HG02973 (cell line): ENCODE results near the gene DNAJC28.
"Not testable (repeated sequence)": the region's sequence is repeated elsewhere in the genome, so short reads cannot be mapped to it uniquely, and the experiment has no call there.

Experiments used
- ATAC-seq: cut with Tn5 transposase; IDR thresholded peaks from one replicate; pipeline ENCODE4 v1.9.1; 2021; ENCODE audit warnings: moderate library complexity; ENCODE audit not compliant: unreplicated experiment

The DNAJC28 gene, protein sequence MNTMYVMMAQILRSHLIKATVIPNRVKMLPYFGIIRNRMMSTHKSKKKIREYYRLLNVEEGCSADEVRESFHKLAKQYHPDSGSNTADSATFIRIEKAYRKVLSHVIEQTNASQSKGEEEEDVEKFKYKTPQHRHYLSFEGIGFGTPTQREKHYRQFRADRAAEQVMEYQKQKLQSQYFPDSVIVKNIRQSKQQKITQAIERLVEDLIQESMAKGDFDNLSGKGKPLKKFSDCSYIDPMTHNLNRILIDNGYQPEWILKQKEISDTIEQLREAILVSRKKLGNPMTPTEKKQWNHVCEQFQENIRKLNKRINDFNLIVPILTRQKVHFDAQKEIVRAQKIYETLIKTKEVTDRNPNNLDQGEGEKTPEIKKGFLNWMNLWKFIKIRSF

DNA sequence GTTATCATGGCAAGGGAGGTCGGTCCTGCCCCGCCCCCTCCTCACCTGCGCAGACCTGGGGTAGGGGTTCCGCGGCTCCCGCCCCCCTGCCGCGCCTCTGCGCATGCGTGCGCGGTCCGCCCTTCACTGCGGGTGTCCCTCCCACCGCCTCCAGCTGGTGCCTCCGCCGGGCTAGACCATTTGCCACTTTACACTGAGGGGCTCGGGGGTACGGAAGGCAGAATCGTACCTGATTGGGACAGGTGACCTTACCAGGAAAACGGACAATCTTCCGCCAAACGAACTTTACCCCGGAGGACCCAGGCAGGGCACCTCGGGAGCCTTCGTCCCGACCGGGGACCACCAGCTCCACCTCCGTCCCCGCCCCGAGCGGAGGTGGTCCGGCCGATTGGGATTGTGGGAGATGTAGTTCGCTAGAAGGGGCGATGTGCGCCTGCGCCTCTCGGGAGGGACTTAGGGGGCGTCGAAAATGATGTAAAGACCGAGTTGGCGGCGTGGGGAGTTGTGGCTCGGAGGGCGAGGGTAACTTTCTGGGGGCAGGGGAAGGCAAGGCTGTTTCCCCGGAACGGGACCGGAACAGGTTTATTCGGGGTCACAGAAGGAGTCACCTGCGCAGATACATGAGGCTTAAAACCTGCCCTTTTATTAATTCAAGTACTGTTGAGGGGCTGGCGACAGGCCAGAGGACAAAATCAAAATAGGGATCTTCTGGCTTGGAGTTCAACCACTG is at the start of gene DNAJC28:
TSS of gene DNAJC28 (minus strand) at position 344 of the 730 bp plus-strand sequence. CDS start 2,323 bp downstream, outside the sequence.
- ATAC-seq, result peak; percentile 93

DNA sequence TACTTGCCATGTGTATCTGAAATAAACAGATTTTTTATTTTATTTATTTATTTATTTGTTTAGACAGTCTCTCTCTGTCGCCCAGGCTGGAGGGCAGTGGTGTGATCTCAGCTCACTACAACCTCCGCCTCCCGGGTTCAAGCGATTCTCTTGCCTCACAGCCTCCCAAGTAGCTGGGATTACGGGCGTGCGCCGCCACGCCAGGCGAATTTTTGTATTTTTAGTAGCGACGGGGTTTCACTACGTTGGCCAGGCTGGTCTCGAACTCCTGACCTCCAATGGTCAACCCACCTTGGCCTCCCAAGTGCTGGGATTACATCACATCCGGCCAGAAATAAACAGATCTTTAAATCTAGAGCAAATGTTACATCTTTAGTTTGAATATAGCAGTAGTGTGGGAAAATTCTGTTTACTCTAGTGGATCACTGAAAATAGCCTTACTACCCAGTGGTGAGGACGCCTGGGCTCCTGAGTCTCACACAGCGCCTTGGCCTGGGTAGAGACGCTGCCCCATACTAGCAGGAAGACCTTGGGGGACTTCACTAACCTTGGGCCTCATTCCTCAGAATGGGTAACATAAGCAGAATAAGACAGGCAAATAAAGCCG is 49.7 kb upstream of the DNAJC28 start:
- ATAC-seq, result no peak

DNA sequence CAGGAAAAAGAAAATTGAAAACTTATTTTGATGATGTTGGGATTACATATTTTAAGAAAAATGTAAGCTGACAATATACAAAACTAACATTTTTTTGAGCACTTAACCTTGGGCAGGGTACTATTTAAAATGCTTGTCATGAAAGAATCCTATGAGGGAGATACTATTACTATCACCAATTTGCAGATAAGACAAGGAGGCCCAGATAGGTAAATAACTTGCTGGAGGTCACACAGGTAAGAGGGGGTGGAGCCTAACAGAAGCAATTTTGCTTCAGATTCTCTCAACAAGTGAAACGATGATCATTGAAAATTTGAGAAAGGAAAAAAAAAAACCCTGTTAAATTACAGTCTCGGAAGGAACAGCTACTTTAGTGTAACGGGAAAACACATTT is 49.2 kb upstream of the DNAJC28 start:
- no peak for ATAC-seq

DNA sequence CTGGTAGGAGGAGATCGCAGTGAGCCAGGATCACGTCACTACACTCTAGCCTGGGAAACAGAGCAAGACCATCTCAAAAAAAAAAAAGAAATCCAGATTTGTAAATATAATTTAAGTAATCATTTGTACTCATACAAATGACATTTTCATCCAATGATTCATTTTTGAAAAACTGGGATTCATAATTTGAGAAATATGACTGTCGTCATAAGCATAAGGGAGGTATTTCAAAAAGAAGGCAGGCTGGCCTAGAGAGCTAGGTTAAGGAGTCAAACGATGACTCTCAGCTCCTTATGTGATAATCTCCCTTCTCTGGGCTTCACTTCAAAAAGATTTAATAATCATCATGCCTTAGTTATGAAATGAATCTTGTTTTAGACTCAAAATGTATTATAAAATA is 48.1 kb upstream of the DNAJC28 start:
- ATAC-seq, result no peak

DNA sequence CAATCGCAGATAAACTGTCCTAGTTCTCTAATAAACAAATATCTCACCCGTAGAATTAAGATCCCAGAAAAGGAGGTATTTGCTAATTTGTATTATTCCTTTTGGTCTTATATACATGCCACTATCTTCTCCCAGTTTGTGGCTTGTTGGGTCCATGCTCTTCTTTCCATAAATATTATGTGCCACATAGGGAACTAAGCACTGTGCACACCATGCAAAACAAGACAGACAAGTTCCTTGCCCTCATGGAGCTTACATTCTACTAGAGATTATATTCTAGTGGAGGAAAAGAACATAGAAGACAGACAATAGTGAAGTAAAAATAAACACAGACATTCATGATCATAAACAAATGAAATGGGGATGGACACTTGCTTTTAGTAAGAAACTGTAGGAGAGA is 45.7 kb upstream of the DNAJC28 start:
- ATAC-seq, result no peak

DNA sequence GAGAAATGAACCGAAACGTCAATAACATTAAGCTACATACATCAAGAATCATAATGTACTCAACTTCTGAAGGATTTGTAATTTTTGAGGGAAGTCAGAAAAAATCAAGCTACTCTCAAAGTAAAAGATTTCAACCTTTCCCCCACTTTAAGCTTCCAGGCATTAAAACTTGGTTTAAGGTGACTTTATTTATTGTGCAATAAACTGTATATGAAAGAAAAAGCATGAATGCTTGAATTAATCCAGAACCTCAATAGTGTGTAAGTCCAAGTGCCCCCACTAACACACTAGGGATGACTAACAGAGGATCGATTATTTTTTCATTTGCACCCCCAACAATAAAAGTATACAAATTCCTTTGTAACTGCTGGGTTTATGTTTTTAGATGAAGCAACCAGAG is 39.5 kb upstream of the DNAJC28 start:
- no peak for ATAC-seq

DNA sequence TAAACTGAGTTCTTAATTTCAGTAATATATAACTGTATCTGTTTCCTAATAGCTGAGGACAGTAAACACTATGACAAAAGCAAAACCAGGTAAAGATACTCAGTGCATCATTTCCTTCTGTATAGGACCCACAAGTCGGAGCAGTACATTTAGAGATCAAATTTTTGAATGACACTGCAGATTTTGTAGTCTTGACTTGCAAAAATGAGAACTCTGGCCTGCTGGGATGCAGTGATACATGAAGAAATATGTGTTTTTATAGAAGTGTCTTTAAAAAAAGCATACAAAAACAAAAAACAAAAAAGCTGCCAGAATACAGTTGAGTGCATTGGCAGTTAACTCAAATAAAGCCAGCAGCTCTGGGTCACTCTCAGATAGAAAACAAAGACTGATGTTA is 31.4 kb upstream of the DNAJC28 start:
- no peak for ATAC-seq

DNA sequence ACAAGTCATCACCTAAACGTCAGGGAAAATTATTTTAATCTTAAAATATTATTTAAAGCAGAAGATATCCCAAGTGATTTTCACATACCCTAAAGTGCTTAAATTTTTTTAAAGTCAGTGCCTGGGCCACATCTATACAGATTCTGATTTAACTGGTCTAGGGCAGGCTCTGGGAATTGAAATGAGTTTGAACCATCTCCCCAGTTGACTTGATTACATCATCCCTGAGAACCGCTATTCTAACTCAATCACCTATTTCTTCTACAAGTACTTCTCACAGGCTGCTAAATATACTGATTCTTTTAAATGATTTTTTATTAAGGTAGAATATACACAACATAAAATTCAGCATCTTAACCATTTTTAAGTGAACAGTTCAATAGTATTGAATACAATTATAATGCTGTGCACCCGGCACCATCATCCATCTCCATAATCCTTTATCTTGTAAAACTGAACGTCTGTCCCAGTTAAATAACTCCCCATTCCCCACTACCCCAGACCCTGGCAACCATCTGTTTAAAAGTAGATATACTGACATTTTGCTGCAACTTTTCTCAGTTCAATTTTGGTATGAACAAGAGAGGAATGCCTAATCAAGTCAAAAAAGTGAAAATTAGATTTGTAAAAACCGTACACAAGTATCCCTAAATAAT is 30.9 kb upstream of the DNAJC28 start:
- ATAC-seq, result no peak

DNA sequence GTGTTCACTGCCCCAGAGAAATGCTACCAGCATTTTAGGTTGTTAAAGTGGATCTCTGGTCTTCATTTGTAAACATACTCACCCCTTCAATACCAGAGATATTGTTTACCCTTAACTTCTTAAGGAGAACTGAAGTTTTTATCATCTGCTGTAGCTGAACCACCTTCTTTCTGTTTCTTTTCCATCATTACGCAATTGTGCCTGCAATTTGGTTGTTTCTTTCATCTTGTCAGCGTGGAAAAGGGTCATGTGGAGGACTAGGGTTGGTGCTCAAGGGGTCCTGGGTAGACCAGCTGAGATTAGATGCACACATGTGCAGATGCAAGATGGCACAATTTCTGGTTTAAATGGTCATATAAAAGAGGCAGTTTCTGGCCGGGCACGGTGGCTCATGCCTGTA is 27.4 kb upstream of the DNAJC28 start:
- ATAC-seq, result no peak

DNA sequence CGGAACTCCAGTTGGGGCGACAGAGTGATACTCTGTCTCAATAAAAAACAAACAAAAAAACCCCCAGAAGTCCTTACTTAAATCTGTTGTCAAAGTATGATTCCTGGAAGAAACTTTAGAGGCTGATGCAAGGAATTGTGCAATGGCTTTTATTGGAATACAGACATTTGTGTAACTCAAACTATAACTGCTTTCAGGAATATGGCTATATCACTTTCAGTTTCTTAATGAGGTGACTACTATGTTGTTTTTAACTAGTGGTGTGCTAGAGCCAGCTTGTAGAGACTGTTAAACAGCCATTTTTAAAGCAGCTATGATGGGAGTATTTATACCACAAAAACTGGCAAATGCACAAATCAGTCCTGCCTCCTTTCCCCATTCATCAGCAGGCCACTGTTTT is 22.7 kb upstream of the DNAJC28 start:
- no peak for ATAC-seq

DNA sequence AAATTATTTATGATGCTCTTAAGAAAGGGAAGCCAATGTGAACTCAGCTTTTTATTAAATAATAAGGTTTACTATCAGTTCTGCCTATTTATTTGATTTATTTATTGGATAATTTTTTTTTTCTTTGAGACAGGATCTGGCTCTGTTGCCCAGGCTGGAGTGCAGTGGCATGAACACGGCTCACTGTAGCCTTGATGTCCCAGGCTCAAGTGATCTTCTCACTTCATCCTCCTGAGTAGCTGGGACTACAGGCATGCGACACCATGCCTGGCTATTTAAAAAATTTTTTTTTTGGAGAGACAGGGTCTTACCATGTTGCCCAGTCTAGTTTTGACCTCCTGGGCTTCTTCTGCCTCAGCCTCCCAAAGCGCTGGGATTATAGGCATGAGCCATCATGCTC is 21.0 kb upstream of the DNAJC28 start:
- ATAC-seq, result no peak

DNA sequence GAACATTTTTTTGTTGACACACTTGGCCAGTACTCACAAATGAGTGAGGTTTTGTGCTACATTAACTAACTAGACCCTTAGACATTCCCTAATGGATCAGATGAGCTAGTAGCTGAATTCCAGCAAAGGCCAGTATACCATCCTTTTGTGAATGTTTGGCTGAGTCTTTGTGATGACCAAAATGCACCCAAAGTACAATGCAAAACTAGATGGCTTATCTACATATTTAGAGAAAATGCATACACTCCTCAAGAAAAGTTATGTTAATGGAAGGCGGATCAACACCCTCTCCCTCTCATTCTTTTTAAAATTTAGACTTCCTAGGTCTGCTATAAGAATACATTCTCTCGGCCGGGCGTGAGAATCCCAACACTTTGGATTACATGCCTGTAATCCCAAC is 20.1 kb upstream of the DNAJC28 start:
- ATAC-seq, result no peak

DNA sequence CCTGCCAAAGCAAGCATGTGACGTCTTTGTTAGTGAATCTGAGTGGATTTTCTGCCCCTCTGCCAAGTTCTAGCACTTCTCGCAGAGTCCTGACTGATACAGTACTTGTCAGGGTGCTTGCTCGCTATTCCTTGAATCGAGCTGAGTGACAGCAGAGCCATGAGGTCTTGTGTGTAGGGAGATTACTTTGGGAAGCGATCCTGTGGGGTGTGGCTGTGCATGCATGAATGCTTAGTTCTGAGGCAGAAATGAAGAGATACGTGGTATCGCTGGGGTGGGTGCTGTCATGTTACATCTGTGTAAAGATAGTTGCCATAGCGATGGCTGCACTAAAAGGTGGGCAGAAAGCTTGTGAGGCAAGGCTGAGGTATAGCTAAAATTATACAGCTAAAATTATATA is 19.3 kb upstream of the DNAJC28 start:
- no peak for ATAC-seq

DNA sequence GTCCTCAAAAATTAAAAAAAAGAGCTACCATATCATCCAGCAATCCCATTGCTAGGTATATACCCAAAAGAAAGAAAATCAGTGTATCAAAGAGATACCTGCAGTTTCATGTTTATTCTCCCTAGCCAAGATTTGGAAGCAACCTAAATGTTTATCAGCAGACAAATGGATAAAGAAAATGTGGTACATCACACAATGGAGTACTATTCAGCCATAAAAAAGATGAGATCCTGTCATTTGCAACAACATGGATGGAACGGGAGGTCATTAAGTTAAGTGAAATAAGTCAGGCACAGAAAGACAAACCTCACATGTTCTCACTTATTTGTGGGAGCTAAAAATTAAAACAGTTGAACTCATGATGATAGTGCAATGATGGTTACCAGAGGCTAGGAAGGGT is 15.5 kb upstream of the DNAJC28 start:
- ATAC-seq, result not testable (repeated sequence)

DNA sequence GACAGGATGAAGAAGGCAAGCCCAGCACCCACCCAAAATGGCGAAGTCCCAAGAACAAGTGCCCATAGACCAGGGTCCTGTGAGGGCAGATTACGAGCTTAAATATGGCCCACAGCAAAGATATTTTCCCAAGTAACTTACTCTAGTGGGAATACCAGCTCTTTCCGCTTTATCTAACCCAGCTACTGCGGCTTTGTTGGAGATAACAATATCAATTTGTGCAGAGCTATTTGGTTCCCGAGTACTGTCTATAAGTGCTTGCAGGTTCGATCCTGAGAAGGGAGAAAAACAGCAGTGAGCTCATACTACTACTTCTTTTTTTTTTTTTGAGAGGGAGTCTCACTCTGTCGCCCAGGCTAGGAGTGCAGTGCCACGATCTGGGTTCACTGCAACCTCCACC is 14.3 kb upstream of the DNAJC28 start:
- no peak for ATAC-seq

DNA sequence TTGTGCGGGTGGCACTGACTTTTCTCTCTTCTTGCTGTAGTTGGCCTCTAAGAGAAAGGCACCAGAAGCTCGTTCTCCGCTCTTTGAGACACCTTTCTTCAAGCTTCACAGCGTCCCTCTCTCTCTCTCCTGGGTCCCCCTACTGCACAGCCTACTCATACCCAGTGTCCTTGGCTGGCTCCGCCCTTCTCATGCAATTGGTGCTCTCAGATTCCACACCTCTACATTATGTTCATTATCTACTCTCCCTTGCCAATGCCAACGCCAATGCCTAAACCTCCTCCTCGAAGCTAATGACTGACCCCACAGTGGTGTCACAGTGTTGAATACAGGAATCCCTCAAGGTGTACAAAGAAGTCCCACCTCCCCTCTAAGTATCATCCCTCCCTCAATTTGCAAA is 4.8 kb upstream of the DNAJC28 start:
- ATAC-seq, result no peak

DNA sequence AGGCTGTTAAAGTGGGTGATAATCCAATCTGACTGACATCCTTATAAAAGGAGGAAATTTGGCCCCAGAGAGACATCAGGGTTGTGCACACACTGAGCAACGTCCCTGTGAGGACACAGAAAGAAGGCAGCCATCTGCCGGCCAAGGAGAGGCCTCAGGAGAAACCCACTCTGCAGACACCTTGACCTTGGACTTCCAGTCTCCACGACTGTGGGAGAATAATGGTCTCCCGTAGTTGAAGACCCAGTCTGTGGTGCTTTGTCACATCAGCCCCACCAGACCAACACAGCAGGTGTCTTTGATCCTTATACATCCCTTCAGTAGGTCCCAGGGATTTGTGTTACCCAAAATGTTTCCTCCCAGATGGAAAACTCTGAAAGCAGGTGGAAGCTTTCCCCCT is 4.2 kb upstream of the DNAJC28 start:
- no peak for ATAC-seq

DNA sequence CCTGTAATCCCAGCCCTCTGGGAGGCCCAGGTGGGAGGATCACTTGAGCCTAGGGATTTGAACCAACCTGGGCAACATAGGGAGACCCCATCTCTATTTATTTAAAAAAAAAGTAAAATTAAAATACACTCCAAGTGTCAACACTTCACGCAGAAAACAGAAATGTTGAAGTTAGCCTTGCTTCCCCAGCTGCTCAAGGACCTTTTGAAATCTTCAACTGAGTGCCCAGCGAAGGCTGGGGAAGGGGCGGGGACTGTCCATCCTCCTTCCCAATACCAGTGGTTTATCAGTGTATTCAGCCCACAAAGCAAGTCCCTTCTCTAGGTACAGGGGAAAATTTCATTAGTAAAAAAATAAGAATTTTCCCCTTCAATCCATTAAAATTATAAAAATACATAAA is 2.2 kb upstream of the DNAJC28 start:
- no peak for ATAC-seq

DNA sequence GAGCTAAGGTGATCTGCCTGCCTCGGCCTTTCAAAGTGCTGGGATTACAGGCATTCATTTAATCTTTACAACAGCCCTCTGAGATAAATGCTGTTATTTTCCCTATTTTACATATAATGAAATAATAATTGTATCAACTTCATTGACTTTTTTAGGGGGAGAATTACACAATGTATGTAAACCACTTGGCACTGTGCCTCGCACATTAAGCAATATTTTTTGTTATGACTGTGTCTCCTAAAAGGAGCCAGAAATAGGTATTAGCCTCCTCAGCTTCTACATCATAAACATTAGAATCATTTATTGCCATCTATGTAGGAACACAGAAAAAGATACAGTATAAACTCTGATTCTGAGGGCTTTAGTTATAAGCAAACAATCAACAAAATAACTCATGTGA is 1.1 kb upstream of the DNAJC28 start:
- ATAC-seq, result no peak

DNA sequence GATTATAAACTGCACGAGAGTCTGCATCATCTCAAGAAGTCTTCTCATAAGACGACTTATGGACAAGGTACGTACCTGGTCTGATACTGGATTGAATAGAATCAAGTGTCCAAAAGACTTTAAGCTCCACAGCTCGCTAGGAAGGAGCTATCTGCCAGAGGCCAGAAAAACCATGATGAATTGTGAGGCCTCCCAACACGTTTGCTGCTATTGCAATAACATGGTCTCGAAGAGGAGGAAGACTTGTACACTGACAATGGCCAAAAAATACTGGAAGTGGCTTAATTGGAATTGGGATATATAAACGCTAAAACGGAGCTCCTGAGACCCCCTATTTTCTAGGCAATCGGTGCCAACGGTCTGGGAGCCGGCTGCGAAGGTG is 534 bp downstream of the DNAJC28 start:
- ATAC-seq, result no peak

DNA sequence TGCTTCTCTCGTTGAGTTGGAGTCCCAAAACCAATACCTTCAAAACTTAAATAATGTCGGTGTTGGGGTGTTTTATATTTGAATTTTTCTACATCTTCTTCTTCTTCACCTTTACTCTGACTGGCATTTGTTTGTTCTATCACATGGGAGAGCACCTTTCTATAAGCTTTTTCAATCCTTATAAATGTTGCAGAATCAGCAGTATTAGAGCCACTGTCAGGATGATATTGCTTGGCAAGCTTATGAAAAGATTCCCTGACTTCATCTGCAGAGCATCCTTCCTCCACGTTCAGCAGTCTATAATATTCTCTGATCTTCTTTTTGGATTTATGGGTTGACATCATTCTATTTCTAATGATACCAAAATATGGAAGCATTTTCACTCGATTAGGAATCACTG is 2.6 kb downstream of the DNAJC28 start:
- ATAC-seq, result no peak

DNA sequence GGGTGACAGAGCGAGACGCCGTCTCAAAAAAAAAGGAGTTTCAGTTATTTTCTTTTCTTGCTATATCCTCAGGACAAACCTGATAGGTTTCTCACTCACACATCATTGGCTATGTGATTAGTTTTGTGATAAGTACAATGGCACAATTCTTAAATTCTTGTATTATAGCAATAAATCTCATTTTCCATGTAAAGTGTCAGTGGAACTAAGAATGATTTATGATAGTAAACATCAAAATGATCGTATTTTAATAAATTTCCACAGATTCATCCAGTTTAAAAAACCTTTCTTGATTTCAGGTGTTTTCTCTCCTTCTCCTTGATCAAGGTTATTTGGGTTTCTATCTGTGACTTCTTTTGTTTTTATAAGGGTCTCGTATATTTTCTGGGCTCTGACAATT is 3.5 kb downstream of the DNAJC28 start:
- no peak for ATAC-seq
